Stimulated activated CD4-positive, alpha-beta T cell treated with anti-CD3 and anti-CD28 coated beads, Interleukin-12 subunit alpha, Interleukin-12 subunit beta, amount 100 ng/mL, for 24 hours (primary cell): Measurements from ENCODE around the gene MCEMP1.

ENCODE experiments used
- DNase-seq, 2 experiments: peaks; one replicate each; pipeline ENCODE4 v3.0.0-alpha.2; 2020; ENCODE audit warnings: low read depth in 2 of 2

Gene MCEMP1

GRCh38 chr19:7697721-7698287, 20.9 kb downstream of the MCEMP1 start:
- DNase-seq, result no peak

GRCh38 chr19:7698583-7698982, 21.7 kb downstream of the MCEMP1 start:
- no peak for DNase-seq

GRCh38 chr19:7699003-7699402, 22.1 kb downstream of the MCEMP1 start:
- no peak for DNase-seq

- DNase-seq, result peak in 1 of 2 experiments; percentile 58
These were observed 22.8 kb downstream of the MCEMP1 start for GRCh38 chr19:7699417-7700401.

- no peak for DNase-seq
These were observed 24.3 kb downstream of the MCEMP1 start for GRCh38 chr19:7701049-7701653.

GRCh38 chr19:7701654-7702457, 25.0 kb downstream of the MCEMP1 start, which contains the start of gene FCER2:
TSS of gene FCER2 (minus strand) at chr19:7702131. CDS start at chr19:7699760, 2,371 bp downstream.
- DNase-seq, result no peak

GRCh38 chr19:7703332-7703731, 26.4 kb downstream of the MCEMP1 start:
- no peak for DNase-seq

GRCh38 chr19:7704280-7705060, 27.6 kb downstream of the MCEMP1 start:
- no peak for DNase-seq

GRCh38 chr19:7705387-7706187, 28.7 kb downstream of the MCEMP1 start:
- DNase-seq, result peak; percentile 57 to 76

GRCh38 chr19:7706188-7706954, 29.5 kb downstream of the MCEMP1 start:
- DNase-seq, result no peak

GRCh38 chr19:7706955-7707456, 30.1 kb downstream of the MCEMP1 start:
- DNase-seq, result no peak

- no peak for DNase-seq
These were observed 33.1 kb downstream of the MCEMP1 start for GRCh38 chr19:7709932-7710460.

- no peak for DNase-seq
These were observed 33.7 kb downstream of the MCEMP1 start for GRCh38 chr19:7710616-7711015.

GRCh38 chr19:7715671-7716070, 38.8 kb downstream of the MCEMP1 start:
- DNase-seq, result no peak

- DNase-seq, result no peak
These were observed 39.9 kb downstream of the MCEMP1 start for GRCh38 chr19:7716762-7717161.

GRCh38 chr19:7718668-7719067, 41.8 kb downstream of the MCEMP1 start:
- DNase-seq, result no peak

GRCh38 chr19:7720351-7720750, 43.5 kb downstream of the MCEMP1 start:
- DNase-seq, result no peak

- no peak for DNase-seq
These were observed 45.4 kb downstream of the MCEMP1 start for GRCh38 chr19:7722231-7722651.

GRCh38 chr19:7725791-7726190, 48.9 kb downstream of the MCEMP1 start:
- no peak for DNase-seq
